PC-3 (cell line): Measurements from ENCODE around the gene RPS25.

Experiments used
- CTCF ChIP-seq: fragments of 300-600 bp; sonication (generic); conservative IDR thresholded peaks from 2 replicates; pipeline ENCODE4 v1.5.1; 2017; ENCODE audit warnings: antibody characterized with exemption, low read depth, mild to moderate bottlenecking, low read length
- EZH2phosphoT487 ChIP-seq: fragments of 300-600 bp; sonication (generic); IDR thresholded peaks from 2 replicates; pipeline ENCODE4 v1.6.1; 2018; ENCODE audit warnings: mild to moderate bottlenecking, antibody characterized with exemption, low read length, borderline replicate concordance

GRCh38 chr11:119048644-119049043, 30.5 kb upstream of the RPS25 start:
- TF ChIP-seq CTCF = no peak
- no peak for TF ChIP-seq EZH2phosphoT487
